Activated T-helper 2 cell treated with anti-CD3 and anti-CD28 coated beads, Interferon-gamma antibody, Interleukin-2, Interleukin-4, amounts not matched to agents 10 μg/mL and 5 μg/mL and 100 μg/mL, durations not matched to agents 14 hours and 24 hours and 36 hours (primary cell): Measurements from ENCODE around the gene SERPINF2. TPM values are rescaled to one million over a fixed set of nuclear protein-coding genes. Genes with fewer than 3 reads are reported as not detected.
"Not testable (repeated sequence)": the region's sequence is repeated elsewhere in the genome, so short reads cannot be mapped to it uniquely, and the experiment has no call there.

ENCODE experiments used
- DNase-seq: peaks from one replicate; pipeline ENCODE4 v3.0.0; 2021; ENCODE audit warnings: low spot score
- H3K27ac Mint-ChIP-seq: one replicate; pipeline ENCODE4 v1.8.0; 2021; ENCODE audit warnings: mixed read lengths
- H3K27me3 Mint-ChIP-seq: one replicate; pipeline ENCODE4 v1.8.0; 2021; ENCODE audit warnings: low read depth, mixed read lengths
- H3K36me3 Mint-ChIP-seq: one replicate; pipeline ENCODE4 v1.8.0; 2021; ENCODE audit warnings: low read depth, mixed read lengths
- H3K4me1 Mint-ChIP-seq: one replicate; pipeline ENCODE4 v1.8.0; 2021; ENCODE audit warnings: low read depth, mixed read lengths
- H3K4me3 Mint-ChIP-seq: one replicate; pipeline ENCODE4 v1.8.0; 2021; ENCODE audit warnings: low read depth, mild to moderate bottlenecking, moderate library complexity, mixed read lengths
- H3K9me3 Mint-ChIP-seq: one replicate; pipeline ENCODE4 v1.8.0; 2021; ENCODE audit warnings: mixed read lengths
- intact Hi-C: fragments of 100-400 bp; cut with micrococcal nuclease; formaldehyde crosslinking; loops from one replicate; pipeline ENCODE4 v1.15.1; 2023
- total RNA-seq: library from RNA; stranded (reverse); gene quantifications from 2 replicates; pipeline ENCODE4 v1.2.3, GENCODE V29; 2022

Gene SERPINF2
- total RNA-seq, 1 donor from 2014 or later, result 0.14 TPM

- H3K9me3 Mint-ChIP-seq, result no peaks in the 10 kb centered on the region
- peaks cover 6% of the 10 kb centered on the region for H3K4me1 Mint-ChIP-seq
- no peak for DNase-seq
- intact Hi-C loops, result no loop called here
- H3K27me3 Mint-ChIP-seq, result no peaks in the 10 kb centered on the region
- H3K4me3 Mint-ChIP-seq, result no peak overlapping the region
- H3K36me3 Mint-ChIP-seq, result peaks cover 25% of the 10 kb centered on the region
- no peak overlapping the region for H3K27ac Mint-ChIP-seq
Measured at GRCh38 chr17:1732241-1732832, 10.3 kb upstream of the SERPINF2 start.

GRCh38 chr17:1732833-1733321 lies 9.8 kb upstream of the SERPINF2 start:
- no peak for DNase-seq
- H3K27ac Mint-ChIP-seq, result no peak overlapping the region
- H3K4me3 Mint-ChIP-seq, result no peak overlapping the region
- H3K9me3 Mint-ChIP-seq, result no peaks in the 10 kb centered on the region
- no peaks in the 10 kb centered on the region for H3K27me3 Mint-ChIP-seq
- intact Hi-C loops, result no loop called here
- H3K36me3 Mint-ChIP-seq, result peaks cover 25% of the 10 kb centered on the region
- peaks cover 6% of the 10 kb centered on the region for H3K4me1 Mint-ChIP-seq

GRCh38 chr17:1733759-1734158 lies 8.9 kb upstream of the SERPINF2 start:
- DNase-seq, result no peak
- Mint-ChIP-seq H3K4me3 (no peak overlapping the region), H3K27me3 (no peaks in the 10 kb centered on the region), H3K4me1 (peaks cover 4% of the 10 kb centered on the region), H3K9me3 (no peaks in the 10 kb centered on the region), H3K27ac (no peak overlapping the region), H3K36me3 (peaks cover 20% of the 10 kb centered on the region)
- intact Hi-C loops, result no loop called here

- no peak overlapping the region for H3K4me3 Mint-ChIP-seq
- peaks cover 10% of the 10 kb centered on the region for H3K36me3 Mint-ChIP-seq
- intact Hi-C loops, result no loop called here
- H3K27me3 Mint-ChIP-seq, result no peaks in the 10 kb centered on the region
- H3K4me1 Mint-ChIP-seq, result peaks cover 4% of the 10 kb centered on the region
- H3K9me3 Mint-ChIP-seq, result no peaks in the 10 kb centered on the region
- DNase-seq, result no peak
- H3K27ac Mint-ChIP-seq, result no peak overlapping the region
Measured at GRCh38 chr17:1735418-1735817, 7.3 kb upstream of the SERPINF2 start.

- intact Hi-C loops, result no loop called here
- no peaks in the 10 kb centered on the region for H3K27me3 Mint-ChIP-seq
- H3K27ac Mint-ChIP-seq, result no peak overlapping the region
- H3K9me3 Mint-ChIP-seq, result no peaks in the 10 kb centered on the region
- peaks cover 4% of the 10 kb centered on the region for H3K4me1 Mint-ChIP-seq
- no peak for DNase-seq
- peaks cover 10% of the 10 kb centered on the region for H3K36me3 Mint-ChIP-seq
- H3K4me3 Mint-ChIP-seq, result no peak overlapping the region
Measured at GRCh38 chr17:1735834-1736347, 6.8 kb upstream of the SERPINF2 start.

GRCh38 chr17:1736348-1737281 lies 6.1 kb upstream of the SERPINF2 start:
- Mint-ChIP-seq H3K4me3 (no peak overlapping the region), H3K27ac (no peak overlapping the region)
- intact Hi-C loops, result no loop called here

GRCh38 chr17:1737531-1738291 lies 5.0 kb upstream of the SERPINF2 start:
- peaks cover 10% of the 10 kb centered on the region for H3K36me3 Mint-ChIP-seq
- no peak overlapping the region for H3K4me3 Mint-ChIP-seq
- H3K27me3 Mint-ChIP-seq, result no peaks in the 10 kb centered on the region
- DNase-seq, result no peak
- intact Hi-C loops, result no loop called here
- H3K9me3 Mint-ChIP-seq, result no peaks in the 10 kb centered on the region
- H3K4me1 Mint-ChIP-seq, result peaks cover 4% of the 10 kb centered on the region
- H3K27ac Mint-ChIP-seq, result no peak overlapping the region

More at GRCh38 chr17:1736348-1737281, 6.1 kb upstream of the SERPINF2 start:
- Mint-ChIP-seq H3K9me3 (no peaks in the 10 kb centered on the region), H3K27me3 (no peaks in the 10 kb centered on the region), H3K4me1 (peaks cover 4% of the 10 kb centered on the region), H3K36me3 (peaks cover 10% of the 10 kb centered on the region)
- DNase-seq, result no peak

- H3K4me3 Mint-ChIP-seq, H3K27me3 Mint-ChIP-seq, DNase-seq, H3K9me3 Mint-ChIP-seq, H3K4me1 Mint-ChIP-seq, intact Hi-C loops, H3K27ac Mint-ChIP-seq, H3K36me3 Mint-ChIP-seq: not testable (repeated sequence)
Measured at GRCh38 chr17:1741899-1742298, 772 bp upstream of the SERPINF2 start.

GRCh38 chr17:1743088-1743439 lies 393 bp downstream of the SERPINF2 start:
- Mint-ChIP-seq H3K4me3 (no peak overlapping the region), H3K27me3 (no peaks in the 10 kb centered on the region), H3K4me1 (no peaks in the 10 kb centered on the region), H3K36me3 (no peaks in the 10 kb centered on the region), H3K9me3 (no peaks in the 10 kb centered on the region), H3K27ac (no peak overlapping the region)
- no peak for DNase-seq
- intact Hi-C loops, result no loop called here

- no peaks in the 10 kb centered on the region for H3K27me3 Mint-ChIP-seq
- intact Hi-C loops, result no loop called here
- H3K4me1 Mint-ChIP-seq, result no peaks in the 10 kb centered on the region
- no peaks in the 10 kb centered on the region for H3K9me3 Mint-ChIP-seq
- no peak overlapping the region for H3K27ac Mint-ChIP-seq
- H3K4me3 Mint-ChIP-seq, result no peak overlapping the region
- DNase-seq, result no peak
- H3K36me3 Mint-ChIP-seq, result no peaks in the 10 kb centered on the region
Measured at GRCh38 chr17:1744551-1745512, 2.2 kb downstream of the SERPINF2 start.

GRCh38 chr17:1745513-1746020 lies 2.9 kb downstream of the SERPINF2 start:
- no peak for DNase-seq
- Mint-ChIP-seq H3K9me3 (no peaks in the 10 kb centered on the region), H3K36me3 (no peaks in the 10 kb centered on the region), H3K27ac (no peak overlapping the region), H3K4me3 (no peak overlapping the region), H3K4me1 (no peaks in the 10 kb centered on the region), H3K27me3 (no peaks in the 10 kb centered on the region)
- intact Hi-C loops, result no loop called here
